NOMO-1 (cell line): ENCODE results near the gene IHH.

ENCODE experiments used
- DNase-seq, 2 experiments: peaks; one replicate each; lab custom pipeline; 2025; ENCODE audit not compliant: unreplicated experiment in 2 of 2; lab: John Stamatoyannopoulos, UW

Gene IHH

GRCh38 chr2:219021591-219021990 lies 39.1 kb downstream of the IHH start:
- DNase-seq: no peak

DNA sequence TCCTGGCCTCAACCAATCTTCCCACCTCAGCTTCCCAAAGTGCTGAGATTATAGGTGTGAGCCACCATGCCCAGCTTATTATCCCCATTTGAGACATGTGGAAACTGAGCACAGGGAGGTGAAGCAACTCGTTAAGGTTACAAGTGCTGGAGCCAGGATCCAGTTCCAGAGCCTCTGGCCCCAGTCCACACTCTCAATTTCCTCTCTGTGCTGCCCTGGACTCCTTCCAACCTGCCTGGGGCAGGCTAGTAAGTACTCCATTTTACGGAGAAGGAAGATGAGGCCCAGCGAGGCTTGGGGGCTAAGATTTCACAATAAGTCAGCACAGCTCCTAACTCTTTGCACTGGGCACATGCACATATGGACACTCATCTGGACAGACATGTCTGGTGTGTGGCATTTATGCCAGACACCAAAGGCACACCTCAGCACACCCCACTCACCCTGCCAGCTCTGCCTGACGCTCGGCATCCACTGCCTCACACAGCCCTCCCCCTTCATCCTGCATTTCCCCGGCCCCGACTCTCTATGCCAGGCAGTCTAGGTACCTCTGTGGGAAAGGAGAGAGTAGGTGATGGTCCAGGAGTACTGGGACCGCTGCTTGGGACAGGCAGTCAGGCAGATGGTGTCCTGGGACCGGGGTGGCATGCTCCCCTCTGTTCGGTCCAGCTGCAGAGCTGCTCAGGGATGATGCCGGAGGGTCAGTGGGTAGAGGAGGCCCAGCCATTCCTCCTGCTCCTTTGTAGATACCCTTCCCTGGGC lies 39.9 kb downstream of the IHH start:
- DNase-seq: no peak

- no peak for DNase-seq
These were observed 41.3 kb downstream of the IHH start for GRCh38 chr2:219019436-219019835.

- DNase-seq: no peak
These were observed 42.0 kb downstream of the IHH start for GRCh38 chr2:219018726-219019125.

DNA sequence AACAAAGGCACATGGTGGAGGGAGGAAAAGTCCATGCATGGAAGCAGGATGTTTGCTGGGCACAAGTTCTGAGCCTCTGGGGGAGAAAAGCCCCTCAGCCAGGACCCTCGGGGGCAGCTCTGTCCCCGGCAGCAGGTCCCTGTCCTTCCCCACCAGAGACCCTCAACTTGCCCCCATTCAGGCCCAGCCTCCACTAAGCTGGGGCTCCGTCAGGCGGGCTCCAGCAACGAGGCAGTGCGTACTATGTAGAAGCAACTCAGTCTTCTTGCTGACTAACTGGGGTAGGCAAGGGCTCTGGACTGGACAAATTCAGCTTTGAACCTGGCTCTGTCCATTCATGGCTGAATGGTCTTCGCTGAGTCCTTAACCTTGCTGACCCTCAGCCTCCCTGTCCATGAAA lies 42.4 kb downstream of the IHH start:
- DNase-seq: no peak

- no peak for DNase-seq
These were observed 43.4 kb downstream of the IHH start for GRCh38 chr2:219017201-219017931.

- no peak for DNase-seq
These were observed 44.0 kb downstream of the IHH start for GRCh38 chr2:219016721-219017120.

DNA sequence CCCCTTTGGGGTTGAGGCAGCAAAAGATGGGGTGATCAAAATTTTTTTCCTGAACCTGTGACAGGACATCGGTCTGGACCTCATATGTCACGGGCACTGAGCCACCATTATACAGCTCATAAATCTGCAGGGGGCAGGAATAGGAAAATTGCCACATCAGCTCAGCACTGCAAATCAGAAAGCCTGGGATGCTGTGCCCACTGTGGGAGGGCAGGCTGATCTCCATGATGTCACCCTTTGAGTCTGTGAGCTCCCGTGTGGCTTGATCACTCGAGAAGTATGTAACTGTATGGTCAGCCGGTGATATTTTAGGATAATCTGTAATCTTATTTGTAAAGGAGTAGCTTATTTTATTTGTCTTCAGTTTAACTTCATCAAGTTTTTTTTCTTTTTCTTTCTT lies 49.8 kb downstream of the IHH start:
- no peak for DNase-seq

DNA sequence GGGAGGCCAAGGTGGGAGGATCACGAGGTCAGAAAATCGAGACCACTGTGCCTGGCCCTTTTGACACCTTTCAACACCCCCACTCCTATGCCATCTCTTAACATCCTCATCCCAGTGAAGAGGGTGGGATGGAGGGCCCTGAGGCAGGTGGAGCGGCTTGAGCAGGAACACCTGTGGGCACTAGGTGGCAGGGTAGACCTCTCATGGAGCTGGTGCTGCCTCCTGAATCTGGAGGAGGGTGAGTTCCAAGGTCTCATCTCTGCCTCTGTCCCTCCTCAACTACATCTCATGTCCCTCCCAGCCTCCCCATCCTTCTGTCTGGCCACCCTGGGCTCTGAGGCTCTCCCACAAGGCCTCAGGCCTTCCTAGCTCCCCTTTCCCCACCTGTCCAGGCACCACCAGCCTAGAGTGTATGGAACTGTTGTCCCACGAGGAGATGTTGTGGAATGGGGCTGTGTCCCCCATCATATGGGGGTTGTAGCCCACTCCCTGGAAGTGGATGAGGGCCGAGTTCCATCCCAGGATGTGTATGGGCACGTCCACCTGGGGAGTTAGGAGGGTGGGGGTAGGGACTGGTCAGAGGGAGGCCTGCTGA lies 50.5 kb downstream of the IHH start:
- DNase-seq: no peak

DNA sequence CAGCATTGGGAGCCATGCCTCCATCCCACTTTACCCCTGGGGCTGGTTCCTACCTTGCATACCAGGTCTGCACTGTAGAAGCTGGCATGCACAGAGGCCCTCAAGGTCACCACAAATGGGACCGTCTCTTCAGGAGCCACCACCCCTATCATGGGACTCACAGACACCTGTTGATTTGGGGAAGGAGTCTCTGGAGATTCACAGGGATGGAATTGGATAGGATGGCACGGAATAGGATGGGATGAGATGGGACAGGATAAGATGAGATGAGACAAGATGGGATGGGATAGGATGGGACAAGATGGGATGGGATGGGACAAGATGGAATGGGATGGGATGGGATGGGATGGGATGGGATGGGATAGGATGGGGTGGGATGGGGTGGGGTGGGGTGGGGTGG lies 51.4 kb downstream of the IHH start:
- DNase-seq: no peak
